SHP77 (cell line): ENCODE data around the gene TUFT1.
"Not testable (repeated sequence)": the region's sequence is repeated elsewhere in the genome, so short reads cannot be mapped to it uniquely, and the experiment has no call there.

Experiments used
- DNase-seq, 2 experiments: peaks; one replicate each; lab custom pipeline; 2025; lab: John Stamatoyannopoulos, UW

Gene TUFT1

DNA sequence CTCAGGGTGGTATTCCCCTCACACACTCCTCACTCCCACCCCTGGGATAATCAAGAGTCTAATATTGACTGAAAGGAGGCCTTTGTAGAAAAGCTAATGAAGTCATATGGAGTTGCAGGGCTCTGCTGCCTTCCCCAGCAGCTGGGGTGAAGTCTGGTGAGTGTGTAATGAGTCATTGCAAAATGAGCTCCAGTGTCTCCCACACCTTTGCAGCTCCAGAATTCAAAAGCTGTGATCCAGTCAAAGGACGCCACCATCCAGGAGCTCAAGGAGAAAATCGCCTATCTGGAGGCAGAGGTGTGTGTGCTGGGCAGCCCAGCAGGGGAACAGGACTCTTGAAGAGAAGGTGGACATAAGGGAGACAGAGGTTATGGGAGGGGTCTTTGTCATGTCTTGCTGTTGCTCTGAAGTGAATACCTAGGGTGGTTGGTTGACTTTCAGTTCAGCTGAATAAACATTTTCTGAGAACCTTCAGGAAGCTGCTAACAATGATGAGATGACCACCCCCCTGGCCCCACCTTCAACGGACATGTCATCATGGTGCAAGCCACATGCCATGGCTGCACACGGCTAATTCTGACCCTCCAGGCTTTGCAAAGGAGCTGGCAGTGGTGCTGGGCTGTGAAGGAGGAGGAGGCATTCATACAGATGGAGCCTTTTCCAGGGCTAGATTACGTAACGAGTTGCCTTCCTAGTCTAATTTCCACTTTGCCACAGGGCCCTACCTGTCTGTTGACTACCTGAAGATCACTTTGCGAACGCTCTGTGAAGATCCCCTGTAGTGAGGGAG, 39.5 kb downstream of the TUFT1 start:
- no peak for DNase-seq

DNA sequence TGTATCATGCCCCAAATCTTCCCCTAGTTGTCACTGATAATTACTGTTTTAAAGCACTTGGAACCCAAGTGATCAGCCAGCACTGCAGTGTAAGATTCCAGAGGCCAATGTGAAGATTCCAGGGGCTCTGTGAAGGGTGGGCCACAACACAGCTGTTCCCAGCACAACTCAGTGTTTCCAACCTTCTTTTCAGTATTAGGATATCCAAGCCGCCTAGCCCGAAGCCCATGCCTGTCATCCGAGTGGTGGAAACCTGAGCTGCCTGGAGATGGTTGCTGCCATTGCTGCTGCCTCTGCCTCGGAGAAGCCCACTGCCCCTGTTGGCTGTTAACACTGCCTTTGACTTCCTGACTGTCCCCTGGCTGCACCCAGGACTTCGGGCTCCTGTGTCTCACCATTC, 41.3 kb downstream of the TUFT1 start:
- no peak for DNase-seq

DNA sequence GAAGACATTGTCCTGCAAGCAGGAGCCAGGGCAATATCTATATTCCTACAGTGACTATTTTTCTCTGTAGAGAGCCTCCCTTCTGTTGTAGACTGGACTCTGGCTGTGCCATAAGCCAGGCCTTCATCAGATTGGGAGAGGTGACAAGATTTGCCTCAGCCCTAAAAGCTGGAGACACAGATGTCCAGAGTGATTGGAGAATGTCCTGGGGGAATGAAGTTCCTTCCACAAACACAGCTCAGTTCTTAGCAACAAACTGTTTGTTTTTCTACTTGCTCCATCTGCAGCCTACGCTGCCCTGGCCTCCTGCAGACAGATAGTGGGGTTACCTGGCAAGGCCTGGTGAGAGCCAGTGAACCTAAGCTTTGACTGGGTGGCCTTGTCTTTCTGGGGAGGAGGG, 41.8 kb downstream of the TUFT1 start:
- DNase-seq = no peak

DNA sequence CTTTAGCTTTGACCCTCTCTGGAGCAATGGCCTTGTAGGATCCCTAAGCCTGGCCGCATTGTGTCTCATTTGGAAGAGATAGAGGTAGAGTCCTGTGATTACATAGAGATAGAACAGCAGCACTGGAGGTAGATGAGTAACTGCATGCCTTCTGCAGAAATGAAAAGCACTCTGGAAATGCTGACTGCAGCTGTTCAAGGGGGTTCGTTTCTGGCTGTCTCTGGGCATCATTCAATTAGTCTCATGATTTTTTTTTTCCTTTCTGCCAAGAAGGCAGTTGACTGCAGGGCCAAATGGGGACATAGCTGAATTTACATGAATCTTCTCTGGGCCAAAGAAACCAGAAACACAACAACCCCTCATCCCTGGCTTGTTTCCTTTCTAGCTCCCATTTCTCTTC, 43.7 kb downstream of the TUFT1 start:
- DNase-seq = no peak

DNA sequence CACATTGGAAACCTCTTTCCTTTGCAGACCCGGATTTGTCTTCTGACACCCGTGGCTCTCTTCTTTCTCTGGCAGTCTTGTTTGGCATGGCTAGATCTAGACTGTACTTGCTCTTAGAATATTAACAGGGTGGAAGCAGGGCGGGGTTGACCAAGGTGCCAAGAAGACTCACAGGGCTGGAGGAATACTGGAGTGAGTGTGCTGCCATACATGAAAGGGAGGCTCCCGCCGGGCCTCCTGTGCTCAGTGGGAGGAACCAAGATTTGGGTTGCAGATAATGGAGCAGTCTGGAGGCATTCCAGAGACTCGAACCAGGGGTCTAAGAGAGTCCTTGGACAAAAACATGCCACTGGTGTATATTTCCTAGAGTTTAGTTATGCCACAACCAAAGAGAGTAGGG, 44.2 kb downstream of the TUFT1 start:
- DNase-seq = no peak

DNA sequence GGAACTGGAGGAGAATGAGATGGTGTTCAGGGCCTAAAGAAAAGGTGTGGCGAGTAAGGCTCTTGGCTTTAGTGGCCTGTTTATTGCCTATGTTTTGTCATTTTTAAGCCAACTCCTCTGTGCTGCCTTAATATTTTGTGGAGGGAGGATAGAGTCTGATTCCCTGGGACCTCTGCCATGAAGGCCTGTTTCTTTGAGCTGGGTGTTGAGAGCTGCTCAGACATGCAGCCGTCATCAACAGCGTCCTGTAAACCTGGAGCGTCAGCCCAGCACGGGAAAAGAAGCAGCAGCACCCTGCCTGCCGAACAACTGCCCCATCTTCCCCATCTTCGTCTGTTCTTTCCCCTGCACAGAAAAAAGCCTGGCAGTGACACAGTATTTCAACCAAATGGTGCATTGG, 44.7 kb downstream of the TUFT1 start:
- no peak for DNase-seq

DNA sequence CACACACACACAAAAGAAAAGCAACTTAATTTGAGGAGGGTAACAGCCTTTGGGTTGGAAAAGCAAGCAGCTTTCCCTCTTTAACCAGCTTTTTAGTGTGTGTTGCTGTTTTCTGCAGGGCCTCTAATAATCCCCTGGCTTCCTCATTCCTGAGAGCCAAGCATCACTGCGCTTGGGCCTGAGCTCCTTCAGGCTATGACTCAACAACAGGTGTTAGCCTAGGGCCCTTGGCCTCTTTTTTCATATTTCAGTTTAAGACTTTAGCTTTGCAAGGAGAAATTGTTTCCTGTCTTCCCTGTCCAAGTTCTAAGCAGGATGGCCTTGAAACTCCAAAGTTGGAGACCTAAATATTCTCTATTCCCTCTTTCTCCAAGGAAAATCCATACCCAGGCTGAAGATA, 45.5 kb downstream of the TUFT1 start:
- DNase-seq = no peak

DNA sequence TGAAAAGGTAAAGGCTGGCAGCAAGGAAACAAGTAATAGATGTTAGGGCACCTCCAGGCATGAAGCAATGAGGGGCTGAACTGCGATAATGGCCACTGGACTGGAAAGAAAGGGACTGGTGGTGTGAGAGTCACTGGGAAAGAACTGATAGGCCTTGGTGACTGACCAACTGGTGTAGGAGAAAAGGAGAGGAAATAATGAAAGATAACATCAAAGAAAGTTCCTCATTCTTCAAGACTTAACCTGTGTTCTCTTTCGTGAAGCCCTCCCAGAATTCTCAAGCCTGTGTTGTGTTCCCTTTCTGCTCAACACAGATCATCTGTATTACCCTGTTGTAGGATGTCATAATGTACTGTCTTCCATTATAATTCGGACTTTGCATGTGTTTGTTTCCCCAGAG, 50.9 kb downstream of the TUFT1 start:
- no peak for DNase-seq

DNA sequence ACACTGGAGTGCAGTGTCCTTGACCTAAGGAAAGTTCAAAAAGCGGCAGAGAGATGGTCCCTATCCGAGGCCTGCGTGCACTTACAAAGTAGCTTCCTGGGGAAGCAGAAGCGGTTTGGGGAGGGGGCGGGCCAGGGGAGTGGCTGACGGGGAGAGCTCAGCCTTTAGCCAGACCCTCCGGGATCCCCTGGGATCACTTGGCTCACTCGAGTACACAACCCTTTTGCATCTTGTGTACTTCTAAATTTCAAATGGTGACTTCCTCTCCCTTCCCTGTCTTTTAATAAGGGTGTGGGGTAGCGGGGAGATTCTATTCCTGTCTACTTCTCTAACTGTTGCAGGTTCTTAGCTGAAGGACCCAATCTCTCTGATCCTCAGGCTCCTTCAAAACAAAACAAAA, 53.6 kb downstream of the TUFT1 start:
- peak in 1 of 2 experiments; percentile 15 for DNase-seq

DNA sequence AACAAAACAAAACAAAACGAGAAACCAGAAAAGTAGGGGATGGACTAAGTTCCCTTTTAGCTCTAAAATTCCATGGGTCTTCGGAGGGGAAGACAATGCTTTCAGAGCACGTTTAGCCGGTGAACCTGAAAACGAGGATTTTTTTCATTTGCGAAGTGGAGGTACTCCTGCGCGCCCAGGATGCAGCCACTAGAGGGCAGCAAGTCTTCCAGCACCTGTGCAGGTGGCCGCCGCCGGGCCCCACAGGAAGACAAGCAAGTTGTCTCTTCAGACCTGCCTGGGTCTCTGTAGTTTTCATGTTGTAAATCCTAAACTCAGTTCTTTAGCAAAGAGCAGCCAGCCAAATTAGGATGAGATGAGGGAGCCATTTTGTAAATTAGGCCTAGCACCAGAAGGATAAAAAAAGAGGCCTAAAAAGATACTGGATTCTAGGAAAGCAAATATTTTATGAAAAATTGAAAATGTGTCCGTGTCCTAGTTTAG, 54.1 kb downstream of the TUFT1 start:
- peak; percentile 73 to 90 for DNase-seq

DNA sequence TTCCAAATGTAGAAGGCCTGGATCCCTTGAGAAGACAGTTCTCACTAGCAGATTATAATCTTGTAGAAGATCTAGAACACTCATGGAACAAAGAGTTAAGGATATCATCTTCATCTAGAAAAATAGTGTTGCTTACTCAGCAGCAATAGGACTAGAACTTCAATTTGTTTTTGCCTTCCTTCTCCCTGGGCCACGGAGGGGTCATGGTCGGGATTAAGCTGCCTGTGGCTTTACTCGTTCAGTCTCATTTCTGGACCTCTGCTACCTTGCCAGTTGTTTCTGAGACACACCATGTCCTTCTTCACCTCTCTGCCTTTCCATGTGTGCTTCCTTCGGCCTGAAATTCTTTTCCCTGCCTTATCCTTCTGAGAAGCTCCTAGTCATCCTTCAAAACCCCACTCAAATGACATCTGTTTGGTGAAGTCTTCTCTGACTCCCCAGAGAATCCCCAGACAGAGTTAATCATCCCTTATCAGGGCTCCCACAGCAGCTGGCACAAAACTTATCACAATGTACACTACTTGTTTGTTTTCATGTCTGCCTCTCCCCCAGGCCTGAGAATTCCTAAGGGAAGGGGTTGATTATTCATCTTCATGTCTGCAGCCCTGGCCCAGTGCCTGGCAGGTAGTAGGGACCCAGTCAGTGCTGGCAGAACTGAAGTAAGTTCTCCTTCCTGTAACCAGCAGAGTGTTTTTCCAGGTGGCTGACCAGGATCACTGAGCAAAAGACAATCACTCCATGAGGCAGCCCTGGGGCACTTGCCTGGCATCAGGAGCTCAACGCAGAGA, 56.3 kb downstream of the TUFT1 start:
- DNase-seq = no peak

DNA sequence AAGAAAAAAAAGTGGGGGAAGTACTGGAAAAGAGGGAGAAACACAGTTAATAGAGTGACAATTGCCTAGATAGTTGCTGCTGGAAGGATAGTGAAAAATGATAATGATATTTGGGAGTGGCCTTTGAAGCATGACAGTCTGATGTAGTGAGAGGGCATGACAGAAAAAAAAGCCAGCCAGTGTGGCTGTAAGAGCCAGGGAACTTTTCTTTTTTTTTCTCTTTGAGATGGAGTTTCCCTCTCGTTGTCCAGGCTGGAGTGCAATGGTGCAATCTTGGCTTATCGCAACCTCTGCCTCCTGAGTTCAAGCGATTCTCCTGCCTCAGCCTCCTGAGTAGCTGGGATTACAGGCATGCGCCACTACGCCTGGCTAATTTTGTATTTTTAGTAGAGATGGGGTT, 62.4 kb downstream of the TUFT1 start:
- DNase-seq = not testable (repeated sequence)

DNA sequence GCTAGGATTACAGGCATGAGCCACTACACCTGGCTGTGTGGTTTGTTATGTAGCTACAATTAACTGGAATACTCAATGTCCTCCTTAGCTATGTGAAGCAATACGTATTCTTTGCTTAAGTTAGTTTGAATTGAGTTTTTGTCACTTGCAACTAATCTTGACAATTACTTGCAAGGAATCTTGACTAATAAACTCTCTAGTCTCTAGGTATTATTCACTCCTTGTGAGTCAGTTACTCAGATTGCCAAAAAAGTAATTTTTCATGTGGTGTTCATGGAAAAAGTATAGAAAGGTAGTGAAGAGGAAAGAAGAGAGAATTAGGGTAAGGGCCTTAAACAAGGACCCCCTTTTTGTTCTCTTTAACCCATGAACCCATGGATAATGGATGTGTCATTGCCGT, 64.2 kb downstream of the TUFT1 start:
- no peak for DNase-seq

DNA sequence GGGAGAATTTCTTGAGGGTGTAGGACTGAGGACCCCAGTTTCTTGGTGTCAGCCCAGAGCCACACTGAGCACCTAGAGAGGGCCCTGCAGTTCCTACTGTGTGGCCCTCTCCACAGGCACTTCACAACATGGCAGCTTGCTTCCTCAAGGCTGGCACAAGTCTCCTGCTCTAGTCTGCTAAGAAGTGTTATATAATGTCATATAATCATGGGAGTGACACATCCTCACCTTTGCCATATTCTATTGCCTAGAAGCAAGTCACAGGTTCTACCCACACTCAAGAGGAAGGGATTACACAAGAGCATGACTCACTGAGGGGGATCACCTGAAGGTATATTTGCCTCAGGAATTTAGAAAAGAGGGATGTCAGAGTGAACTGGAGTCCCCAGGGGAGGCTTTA, 66.3 kb downstream of the TUFT1 start:
- DNase-seq = no peak

DNA sequence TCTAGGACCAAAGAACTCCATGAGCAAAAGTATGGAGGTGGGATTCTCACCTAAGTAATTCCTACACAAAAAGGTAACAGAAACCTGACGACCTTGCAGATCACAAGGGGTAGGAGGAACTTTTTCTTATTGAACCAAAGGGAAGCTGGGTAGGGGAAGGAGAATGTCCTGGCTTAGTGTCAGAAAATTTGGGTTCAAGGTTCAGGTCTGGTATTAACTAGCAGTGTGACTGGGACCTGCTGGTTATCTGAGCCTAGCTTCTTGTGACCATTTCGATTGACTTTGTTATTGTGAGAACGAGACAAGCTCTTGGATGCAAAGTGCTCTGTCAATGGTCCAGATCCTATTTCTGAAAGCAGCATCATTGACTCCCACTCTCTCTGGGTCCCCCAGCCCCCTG, 66.7 kb downstream of the TUFT1 start:
- no peak for DNase-seq

DNA sequence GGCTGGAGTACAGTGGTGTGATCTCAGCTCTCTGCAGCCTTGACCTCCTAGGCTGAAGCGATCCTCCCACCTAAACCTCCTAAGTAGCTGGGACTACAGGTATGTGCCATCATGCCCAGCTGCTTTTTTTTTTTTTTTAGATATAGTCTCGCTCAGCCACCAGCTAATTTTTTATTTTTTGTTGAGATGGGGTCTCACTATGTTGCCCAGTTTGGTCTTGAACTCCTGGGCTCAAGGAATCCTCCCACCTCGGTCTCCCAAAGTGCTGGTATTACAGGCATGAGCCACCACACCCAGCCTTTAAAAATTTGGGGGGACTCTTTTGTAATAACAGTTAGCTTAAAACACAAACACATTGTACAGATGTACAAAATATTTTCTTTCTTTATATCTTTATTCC, 70.0 kb downstream of the TUFT1 start:
- DNase-seq = no peak

DNA sequence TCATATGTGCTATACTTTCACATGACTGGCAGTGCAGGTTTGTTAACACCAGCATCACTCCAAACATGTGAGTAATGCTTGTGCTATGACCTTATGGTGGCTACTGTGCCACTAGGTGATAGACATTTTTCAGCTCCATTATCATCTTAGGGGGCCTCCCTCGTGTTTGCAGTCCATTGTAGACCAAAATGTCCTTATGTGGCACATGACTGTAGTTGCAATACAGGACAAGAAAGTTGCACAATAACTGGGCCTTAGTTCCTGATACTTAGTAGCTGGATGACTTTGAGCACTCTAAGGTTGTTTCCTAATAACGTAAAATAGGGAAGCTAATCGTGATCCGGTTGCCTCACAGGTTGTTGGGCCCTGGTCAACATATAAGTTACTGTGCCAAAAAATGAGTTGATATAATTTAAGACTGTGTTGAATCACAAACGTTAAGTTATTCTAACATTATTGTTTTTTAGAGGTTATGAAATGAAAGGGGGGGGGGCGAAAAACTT, 71.2 kb downstream of the TUFT1 start:
- peak in 1 of 2 experiments; percentile 23 for DNase-seq

DNA sequence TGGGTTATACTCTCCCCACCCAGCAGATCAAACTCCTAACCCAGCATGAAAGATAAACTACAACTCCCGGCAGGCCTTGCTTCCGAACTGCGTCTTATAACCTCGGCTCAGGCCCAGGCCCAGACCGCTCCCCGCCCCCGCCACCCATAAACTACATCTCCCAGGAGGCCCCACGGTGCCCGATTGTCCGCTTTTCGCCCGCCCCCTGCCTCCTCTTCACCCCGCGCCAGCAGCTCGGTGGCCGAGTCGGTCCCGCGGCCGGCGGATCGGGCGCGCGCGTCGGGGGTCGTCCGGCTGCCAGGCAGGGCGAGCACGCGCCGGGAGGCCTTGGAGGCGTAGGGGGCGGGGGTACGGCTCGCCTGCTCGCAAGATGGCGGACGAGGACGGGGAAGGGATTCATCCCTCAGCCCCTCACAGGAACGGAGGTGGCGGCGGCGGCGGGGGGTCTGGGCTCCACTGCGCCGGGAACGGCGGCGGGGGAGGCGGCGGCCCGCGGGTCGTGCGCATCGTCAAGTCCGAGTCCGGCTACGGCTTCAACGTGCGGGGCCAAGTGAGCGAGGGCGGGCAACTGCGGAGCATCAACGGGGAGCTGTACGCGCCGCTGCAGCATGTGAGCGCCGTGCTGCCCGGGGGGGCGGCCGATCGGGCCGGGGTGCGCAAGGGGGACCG, 71.9 kb downstream of the TUFT1 start, which contains the start of gene SNX27:
Gene SNX27, plus strand, starts transcription at position 219 of the 669 bp plus-strand sequence. Its CDS starts 152 bp downstream, at position 371.
- DNase-seq = peak; percentile 99 to 100

DNA sequence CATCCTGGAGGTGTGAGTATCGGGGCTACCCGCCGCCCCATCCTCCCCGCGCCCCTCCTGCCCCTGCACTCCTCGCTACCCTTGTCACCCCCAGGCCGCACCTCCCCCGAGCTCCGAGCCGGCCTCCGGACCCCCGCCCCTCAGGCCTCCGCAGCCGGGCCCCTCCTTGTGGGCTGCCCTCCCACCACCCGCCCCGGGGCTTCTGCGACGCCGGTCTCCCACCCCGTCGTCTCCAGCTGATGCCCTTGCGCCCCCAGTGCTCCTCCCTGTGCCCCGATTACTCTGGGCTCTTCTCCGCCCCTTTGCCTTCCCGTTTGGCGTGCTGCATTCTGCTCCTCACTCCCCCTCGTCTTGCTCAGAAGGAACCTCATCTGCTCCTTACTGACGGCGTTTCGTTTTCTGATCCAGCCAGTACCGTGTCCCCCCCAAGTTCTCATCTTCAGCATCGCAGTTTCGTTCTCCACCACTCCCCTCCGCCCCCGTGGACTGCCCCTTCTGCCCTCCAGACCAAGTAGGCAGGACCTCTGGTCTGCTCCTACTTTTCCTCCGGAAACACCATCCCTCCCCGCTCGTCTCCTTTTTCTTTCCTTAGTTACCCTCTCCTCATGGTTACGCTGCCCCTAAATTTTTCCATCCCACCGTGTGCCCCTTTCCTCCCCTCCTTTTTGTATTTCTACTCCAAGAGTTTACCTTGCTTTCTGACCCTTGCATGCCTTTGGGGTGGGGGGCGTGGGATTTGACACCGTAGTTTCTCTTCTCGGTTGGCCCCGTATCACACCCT, 72.6 kb downstream of the TUFT1 start:
- DNase-seq = peak in 1 of 2 experiments; percentile 43

DNA sequence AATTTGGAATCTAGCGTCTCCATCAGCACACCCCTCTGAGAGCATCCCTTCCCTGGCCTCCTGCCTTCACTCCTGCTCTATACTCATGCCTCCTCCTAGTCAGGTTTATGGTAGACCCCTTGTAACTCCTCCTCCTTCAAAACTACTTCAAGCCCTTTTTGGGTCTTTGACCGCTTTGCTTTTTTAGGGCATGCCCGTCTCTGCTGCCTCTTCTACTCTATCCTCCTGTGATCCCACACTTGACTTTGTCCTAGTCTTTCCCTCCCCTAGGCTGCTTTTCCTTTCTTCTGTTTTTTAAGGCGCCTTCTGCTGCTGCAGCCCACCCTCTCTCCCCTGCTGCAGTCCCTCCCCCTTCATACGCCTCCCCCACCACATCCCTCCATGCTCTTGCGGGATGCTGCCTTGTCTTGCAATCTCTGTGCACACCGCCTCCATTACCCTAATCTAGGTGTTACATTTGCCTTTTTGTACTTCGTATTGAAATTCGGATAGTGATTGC, 73.2 kb downstream of the TUFT1 start:
- no peak for DNase-seq
